ENCODE results near the gene ZCCHC13. TPM values are rescaled to one million over a fixed set of nuclear protein-coding genes. Genes with fewer than 3 reads are reported as not detected.

Gene ZCCHC13
- total and polyA plus RNA-seq, 2 donors (not counting 1 experiment from before 2014, with no cell fraction given), result not detected

DNA sequence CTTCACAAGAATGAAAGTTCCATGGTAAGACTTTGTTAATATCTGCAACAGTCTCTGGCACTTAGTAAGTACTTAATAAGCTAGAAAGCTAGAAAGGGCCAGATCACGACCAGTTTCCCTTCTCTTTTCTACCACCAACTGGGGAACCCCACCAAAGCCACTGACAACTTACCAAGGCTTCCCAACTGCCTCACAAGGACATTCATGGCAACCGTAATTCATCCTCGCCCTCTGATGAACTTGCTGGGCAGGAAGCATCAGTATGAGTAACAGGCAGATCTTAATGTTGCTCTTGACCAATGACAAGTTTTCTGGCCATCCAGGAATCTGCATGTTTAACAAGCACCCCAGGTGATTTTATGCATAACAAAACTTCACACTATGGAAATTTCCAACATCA, 23.2 kb upstream of the ZCCHC13 start:
- DNase-seq (ENCODE audit: low read depth in 2 of 2), result no peak
- no peaks in the 10 kb centered on the region for H4K20me1 ChIP-seq (ENCODE audit: control insufficient read depth, extremely low read depth, insufficient read depth, low read length)
- no peak for TF ChIP-seq EZH2 (IDR thresholded peaks at IDR 0.05; ENCODE audit: low read length, missing control alignments)

DNA sequence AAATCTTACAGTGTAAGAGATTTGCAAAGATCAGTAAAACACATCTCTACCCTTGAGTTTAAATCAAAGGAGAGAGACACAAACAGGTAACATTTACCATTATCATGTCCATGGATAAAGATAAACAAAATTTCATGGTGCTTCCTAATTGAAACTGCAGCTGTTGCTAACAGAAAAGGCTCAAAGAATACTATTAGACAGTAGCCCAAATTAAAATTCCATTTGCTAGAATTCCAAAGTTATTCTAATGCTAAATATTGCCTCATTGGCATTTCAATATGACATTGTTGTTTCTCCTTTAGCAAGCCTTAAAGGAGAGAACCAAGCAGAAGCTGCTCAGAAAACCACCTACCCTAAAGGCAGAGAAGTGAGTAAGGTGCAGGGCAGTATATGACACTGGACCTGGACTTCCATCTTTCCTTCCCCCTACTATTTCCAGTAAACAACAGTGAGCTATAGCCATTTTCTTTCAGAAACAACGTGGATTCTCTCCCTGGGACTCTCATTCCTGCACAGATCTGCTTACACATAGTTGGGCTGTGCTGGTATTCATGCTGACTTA, 19.5 kb upstream of the ZCCHC13 start:
- H3K4me1 ChIP-seq (ENCODE audit: control insufficient read depth, extremely low read depth, insufficient read depth, low read length), result no peaks in the 10 kb centered on the region
- no peaks in the 10 kb centered on the region for H4K20me1 ChIP-seq (ENCODE audit: control insufficient read depth, extremely low read depth, insufficient read depth, low read length)
- H3K4me2 ChIP-seq (ENCODE audit: extremely low read depth, insufficient read depth, low read length), result no peak overlapping the region
- TF ChIP-seq EZH2 (IDR thresholded peaks at IDR 0.05; ENCODE audit: low read length, missing control alignments), result no peak
- TF ChIP-seq, protein P1, sequence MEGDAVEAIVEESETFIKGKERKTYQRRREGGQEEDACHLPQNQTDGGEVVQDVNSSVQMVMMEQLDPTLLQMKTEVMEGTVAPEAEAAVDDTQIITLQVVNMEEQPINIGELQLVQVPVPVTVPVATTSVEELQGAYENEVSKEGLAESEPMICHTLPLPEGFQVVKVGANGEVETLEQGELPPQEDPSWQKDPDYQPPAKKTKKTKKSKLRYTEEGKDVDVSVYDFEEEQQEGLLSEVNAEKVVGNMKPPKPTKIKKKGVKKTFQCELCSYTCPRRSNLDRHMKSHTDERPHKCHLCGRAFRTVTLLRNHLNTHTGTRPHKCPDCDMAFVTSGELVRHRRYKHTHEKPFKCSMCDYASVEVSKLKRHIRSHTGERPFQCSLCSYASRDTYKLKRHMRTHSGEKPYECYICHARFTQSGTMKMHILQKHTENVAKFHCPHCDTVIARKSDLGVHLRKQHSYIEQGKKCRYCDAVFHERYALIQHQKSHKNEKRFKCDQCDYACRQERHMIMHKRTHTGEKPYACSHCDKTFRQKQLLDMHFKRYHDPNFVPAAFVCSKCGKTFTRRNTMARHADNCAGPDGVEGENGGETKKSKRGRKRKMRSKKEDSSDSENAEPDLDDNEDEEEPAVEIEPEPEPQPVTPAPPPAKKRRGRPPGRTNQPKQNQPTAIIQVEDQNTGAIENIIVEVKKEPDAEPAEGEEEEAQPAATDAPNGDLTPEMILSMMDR (conservative IDR thresholded peaks at IDR 0.05 in 1 of 2, IDR thresholded peaks at IDR 0.05 in 1 of 2; ENCODE audit: low read depth in 1 of 2, low read length in 2 of 2), result no peak
- peaks cover 72% of the 10 kb centered on the region for H3K79me2 ChIP-seq (ENCODE audit: control insufficient read depth, insufficient read depth, low read length)
- H3K27me3 ChIP-seq (ENCODE audit: control insufficient read depth, insufficient read depth, low read length), result no peaks in the 10 kb centered on the region
- H3K27ac ChIP-seq (ENCODE audit: insufficient read depth, low read length), result no peak overlapping the region
- no peak overlapping the region for H3K9ac ChIP-seq (ENCODE audit: insufficient read depth, low read length)
- no peak overlapping the region for H3K4me3 ChIP-seq (replicated peaks in 1 of 4; ENCODE audit: control extremely low read depth in 1 of 4, insufficient read depth in 1 of 4, low read depth in 3 of 4, low read length in 4 of 4)
- H3K9me3 ChIP-seq (ENCODE audit: control insufficient read depth, insufficient read depth, low read depth, low read length), result no peaks in the 10 kb centered on the region
- no peak overlapping the region for H2AFZ ChIP-seq (ENCODE audit: low read length)
- no peak for DNase-seq (ENCODE audit: low read depth in 2 of 2)
- H3K36me3 ChIP-seq (ENCODE audit: control insufficient read depth, insufficient read depth, low read length), result peaks cover 3% of the 10 kb centered on the region

More for the DNA sequence above, 23.2 kb upstream of the ZCCHC13 start:
- no peak overlapping the region for H2AFZ ChIP-seq (ENCODE audit: low read length)
- no peak overlapping the region for H3K9ac ChIP-seq (ENCODE audit: insufficient read depth, low read length)
- H3K27me3 ChIP-seq (ENCODE audit: control insufficient read depth, insufficient read depth, low read length), result no peaks in the 10 kb centered on the region
- no peaks in the 10 kb centered on the region for H3K4me1 ChIP-seq (ENCODE audit: control insufficient read depth, extremely low read depth, insufficient read depth, low read length)
- H3K4me2 ChIP-seq (ENCODE audit: extremely low read depth, insufficient read depth, low read length), result no peak overlapping the region
- H3K4me3 ChIP-seq (replicated peaks in 1 of 4; ENCODE audit: control extremely low read depth in 1 of 4, insufficient read depth in 1 of 4, low read depth in 3 of 4, low read length in 4 of 4), result no peak overlapping the region
- H3K9me3 ChIP-seq (ENCODE audit: control insufficient read depth, insufficient read depth, low read depth, low read length), result no peaks in the 10 kb centered on the region
- peaks cover 3% of the 10 kb centered on the region for H3K36me3 ChIP-seq (ENCODE audit: control insufficient read depth, insufficient read depth, low read length)
- H3K79me2 ChIP-seq (ENCODE audit: control insufficient read depth, insufficient read depth, low read length), result peaks cover 36% of the 10 kb centered on the region
- H3K27ac ChIP-seq (ENCODE audit: insufficient read depth, low read length), result no peak overlapping the region

DNA sequence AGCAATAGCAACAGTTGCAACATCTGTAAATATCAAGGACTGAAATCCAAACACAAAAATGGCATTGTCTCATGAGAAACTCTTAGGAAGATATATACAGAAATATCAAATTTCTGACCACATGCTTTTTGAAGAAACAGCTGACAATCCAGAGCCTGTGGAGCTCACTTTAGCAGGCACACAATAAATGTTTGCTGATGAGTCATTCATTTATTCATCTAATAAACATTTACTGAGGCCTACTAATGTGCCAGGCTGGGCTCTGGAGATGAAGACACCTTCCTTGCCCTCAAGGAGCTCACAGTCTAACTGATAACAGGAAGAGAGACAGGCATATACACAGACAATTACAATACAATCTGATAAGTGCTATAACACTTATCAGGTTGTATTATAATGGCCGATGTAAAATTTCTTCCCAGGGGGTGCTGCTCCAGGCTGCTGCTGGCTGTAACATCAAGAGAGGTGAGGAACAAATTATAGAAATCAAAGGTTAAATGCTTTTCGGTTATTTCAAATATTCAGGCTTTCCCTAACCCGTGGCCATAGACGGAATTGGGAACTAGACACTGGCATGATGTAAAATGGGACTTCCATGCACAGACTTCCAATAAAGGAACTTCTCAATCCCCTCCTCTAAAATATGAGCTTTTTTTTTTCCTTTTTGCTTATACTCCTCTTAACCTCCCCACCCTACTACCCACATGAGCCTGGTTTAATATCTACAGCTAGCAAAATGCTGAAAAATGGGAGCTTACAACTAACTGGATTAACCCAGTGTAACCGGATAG, 16.8 kb upstream of the ZCCHC13 start:
- Histone ChIP-seq H2AFZ (ENCODE audit: low read length) (no peak overlapping the region), H3K27ac (ENCODE audit: insufficient read depth, low read length) (no peak overlapping the region), H3K79me2 (ENCODE audit: control insufficient read depth, insufficient read depth, low read length) (peaks cover 93% of the 10 kb centered on the region), H3K4me1 (ENCODE audit: control insufficient read depth, extremely low read depth, insufficient read depth, low read length) (no peaks in the 10 kb centered on the region), H3K36me3 (ENCODE audit: control insufficient read depth, insufficient read depth, low read length) (no peaks in the 10 kb centered on the region), H4K20me1 (ENCODE audit: control insufficient read depth, extremely low read depth, insufficient read depth, low read length) (no peaks in the 10 kb centered on the region), H3K4me3 (replicated peaks in 1 of 4; ENCODE audit: control extremely low read depth in 1 of 4, insufficient read depth in 1 of 4, low read depth in 3 of 4, low read length in 4 of 4) (no peak overlapping the region), H3K9me3 (ENCODE audit: control insufficient read depth, insufficient read depth, low read depth, low read length) (no peaks in the 10 kb centered on the region), H3K27me3 (ENCODE audit: control insufficient read depth, insufficient read depth, low read length) (no peaks in the 10 kb centered on the region), H3K4me2 (ENCODE audit: extremely low read depth, insufficient read depth, low read length) (no peak overlapping the region), H3K9ac (ENCODE audit: insufficient read depth, low read length) (no peak overlapping the region)
- peak; percentile 37 to 80 for DNase-seq (ENCODE audit: low read depth in 2 of 2)
- no peak for TF ChIP-seq EZH2 (IDR thresholded peaks at IDR 0.05; ENCODE audit: low read length, missing control alignments)
- TF ChIP-seq, protein P1 (conservative IDR thresholded peaks at IDR 0.05 in 1 of 2, IDR thresholded peaks at IDR 0.05 in 1 of 2; ENCODE audit: low read depth in 1 of 2, low read length in 2 of 2), result no peak
